ENCODE data around the gene WNT7B. TPM values are rescaled to one million over a fixed set of nuclear protein-coding genes. Genes with fewer than 3 reads are reported as not detected.
A peak's percentile ranks its signal among the peaks of the same experiment; 100 is the strongest.

Gene WNT7B
- total RNA-seq, 1 experiment from 2014 or later: 0.57 TPM

- H3K27me3 ChIP-seq (replicated peaks; ENCODE audit: control insufficient read depth, insufficient read depth, low read length): peaks cover 1% of the 10 kb centered on the region; the same call in 1 of the 2 replicates
- Mint-ChIP-seq H3K27ac (ENCODE audit: unreplicated experiment) (no peak overlapping the region), H3K36me3 (ENCODE audit: insufficient read depth, unreplicated experiment) (peaks cover 6% of the 10 kb centered on the region), H3K4me3 (ENCODE audit: unreplicated experiment) (peak overlapping the region; percentile 22), H3K4me1 (ENCODE audit: low read depth, unreplicated experiment) (no peaks in the 10 kb centered on the region), H3K9me3 (ENCODE audit: unreplicated experiment) (no peaks in the 10 kb centered on the region), H3K27me3 (ENCODE audit: insufficient read depth, unreplicated experiment) (peaks cover 3% of the 10 kb centered on the region)
- H3K4me3 ChIP-seq (ENCODE audit: low read depth, low read length): no peak overlapping the region
- no peak for DNase-seq
- H3K4me1 ChIP-seq: peaks cover 15% of the 10 kb centered on the region
- no TSS peak for BruUV-seq (replicated peaks)
- intact Hi-C loops (cut with micrococcal nuclease; ENCODE audit: unreplicated experiment): no loop called here
- CTCF ChIA-PET: no interaction called here
- H3K9me3 ChIP-seq: no peaks in the 10 kb centered on the region
- POLR2A ChIA-PET: no interaction called here
- TF ChIP-seq CTCF (IDR thresholded peaks at IDR 0.05; ENCODE audit: insufficient read depth in 1 of 2, low read depth in 1 of 2, low read length in 1 of 2, severe bottlenecking in 1 of 2, unreplicated experiment in 1 of 2): no peak
- no peaks in the 10 kb centered on the region for H3K36me3 ChIP-seq (ENCODE audit: control insufficient read depth, insufficient read depth, low read length)
Observed at GRCh38 chr22:45970705-45971407, 6.1 kb downstream of the WNT7B start.

- Mint-ChIP-seq H3K27ac (ENCODE audit: unreplicated experiment) (no peak overlapping the region), H3K4me1 (ENCODE audit: low read depth, unreplicated experiment) (no peaks in the 10 kb centered on the region), H3K9me3 (ENCODE audit: unreplicated experiment) (no peaks in the 10 kb centered on the region), H3K4me3 (ENCODE audit: unreplicated experiment) (no peak overlapping the region), H3K27me3 (ENCODE audit: insufficient read depth, unreplicated experiment) (peaks cover 3% of the 10 kb centered on the region), H3K36me3 (ENCODE audit: insufficient read depth, unreplicated experiment) (peaks cover 6% of the 10 kb centered on the region)
- ChIA-PET POLR2A (no interaction called here), CTCF (interaction anchor here (0.6 to 1.4 kb wide), 5 partner anchors 10 to 238 kb away, joined by 3 to 11 read pairs (median 3); no protein-coding TSS in a partner anchor)
- H3K4me1 ChIP-seq: peaks cover 9% of the 10 kb centered on the region
- intact Hi-C loops (cut with micrococcal nuclease; ENCODE audit: unreplicated experiment): loop anchor here (2.0 kb wide), 1 partner anchor 105 kb away; no protein-coding TSS in a partner anchor
- no peaks in the 10 kb centered on the region for H3K9me3 ChIP-seq
- DNase-seq: no peak
- no peaks in the 10 kb centered on the region for H3K36me3 ChIP-seq (ENCODE audit: control insufficient read depth, insufficient read depth, low read length)
- TF ChIP-seq CTCF (IDR thresholded peaks at IDR 0.05; ENCODE audit: insufficient read depth in 1 of 2, low read depth in 1 of 2, low read length in 1 of 2, severe bottlenecking in 1 of 2, unreplicated experiment in 1 of 2): no peak
- H3K4me3 ChIP-seq (ENCODE audit: low read depth, low read length): no peak overlapping the region
- no TSS peak for BruUV-seq (replicated peaks)
- peaks cover 1% of the 10 kb centered on the region; the same call in 1 of the 2 replicates for H3K27me3 ChIP-seq (replicated peaks; ENCODE audit: control insufficient read depth, insufficient read depth, low read length)
Observed at GRCh38 chr22:45969801-45970470, 7.0 kb downstream of the WNT7B start.

- intact Hi-C loops (cut with micrococcal nuclease; ENCODE audit: unreplicated experiment): loop anchor here (2.0 kb wide), 1 partner anchor 105 kb away; no protein-coding TSS in a partner anchor
- Histone ChIP-seq H3K4me1 (peaks cover 4% of the 10 kb centered on the region), H3K4me3 (ENCODE audit: low read depth, low read length) (no peak overlapping the region), H3K9me3 (no peaks in the 10 kb centered on the region), H3K27me3 (replicated peaks; ENCODE audit: control insufficient read depth, insufficient read depth, low read length) (no peaks in the 10 kb centered on the region), H3K36me3 (ENCODE audit: control insufficient read depth, insufficient read depth, low read length) (no peaks in the 10 kb centered on the region)
- peak in 1 of 2 experiments; percentile 53 for TF ChIP-seq CTCF (IDR thresholded peaks at IDR 0.05; ENCODE audit: insufficient read depth in 1 of 2, low read depth in 1 of 2, low read length in 1 of 2, severe bottlenecking in 1 of 2, unreplicated experiment in 1 of 2)
- Mint-ChIP-seq H3K9me3 (ENCODE audit: unreplicated experiment) (no peaks in the 10 kb centered on the region), H3K4me1 (ENCODE audit: low read depth, unreplicated experiment) (no peaks in the 10 kb centered on the region), H3K27me3 (ENCODE audit: insufficient read depth, unreplicated experiment) (peaks cover 3% of the 10 kb centered on the region), H3K4me3 (ENCODE audit: unreplicated experiment) (no peak overlapping the region), H3K36me3 (ENCODE audit: insufficient read depth, unreplicated experiment) (peaks cover 6% of the 10 kb centered on the region), H3K27ac (ENCODE audit: unreplicated experiment) (no peak overlapping the region)
- ChIA-PET POLR2A (no interaction called here), CTCF (interaction anchor here (0.6 to 1.4 kb wide), 5 partner anchors 10 to 237 kb away, joined by 3 to 11 read pairs (median 3); no protein-coding TSS in a partner anchor)
- DNase-seq: peak; percentile 53
- BruUV-seq (replicated peaks): no TSS peak
Observed at GRCh38 chr22:45969414-45969799, 7.6 kb downstream of the WNT7B start.

Data from Caco-2 (cell line).